Measurements from ENCODE around the gene TMEM208.

GRCh38 chr16:67206129-67206837, 20.6 kb upstream of the TMEM208 start:
- TF ChIP-seq EZH2phosphoT487 (IDR thresholded peaks at IDR 0.05; ENCODE audit: insufficient read depth, low read depth): no peak
- TF ChIP-seq EZH2 (IDR thresholded peaks at IDR 0.05; ENCODE audit: insufficient read depth, poor library complexity, severe bottlenecking): no peak
